Nephron progenitor cell (in vitro differentiated cells): Measurements from ENCODE around the gene ZBTB4.
A peak's percentile ranks its signal among the peaks of the same experiment; 100 is the strongest.

Experiments
- DNase-seq: peaks from one replicate; pipeline ENCODE4 v3.0.0; 2021
- H3K27ac Mint-ChIP-seq: 2 replicates; pipeline ENCODE4 v1.8.0; 2021; ENCODE audit warnings: mild to moderate bottlenecking, moderate library complexity, mixed read lengths
- H3K27me3 Mint-ChIP-seq: 2 replicates; pipeline ENCODE4 v1.8.0; 2021; ENCODE audit warnings: mild to moderate bottlenecking, low read depth, mixed read lengths; ENCODE audit not compliant: poor library complexity
- H3K36me3 Mint-ChIP-seq: 2 replicates; pipeline ENCODE4 v1.8.0; 2021; ENCODE audit warnings: low read depth, mixed read lengths
- H3K4me1 Mint-ChIP-seq: 2 replicates; pipeline ENCODE4 v1.8.0; 2021; ENCODE audit warnings: mixed read lengths
- H3K4me3 Mint-ChIP-seq: 2 replicates; pipeline ENCODE4 v1.8.0; 2021; ENCODE audit warnings: mild to moderate bottlenecking, moderate library complexity, mixed read lengths
- H3K9me3 Mint-ChIP-seq: 2 replicates; pipeline ENCODE4 v1.8.0; 2021; ENCODE audit warnings: mild to moderate bottlenecking, moderate library complexity, mixed read lengths
- CTCF ChIP-seq: fragments of 200-600 bp; sonication (generic); IDR thresholded peaks from 2 replicates; pipeline ENCODE4 v1.5.0; 2021; ENCODE audit warnings: antibody characterized with exemption

ZBTB4 gene

GRCh38 chr17:7444682-7445618, 34.5 kb downstream of the ZBTB4 start, which contains the start of gene CHRNB1:
Gene CHRNB1 (plus strand): TSS chr17:7445061. CDS start chr17:7445128, 67 bp downstream.
- Mint-ChIP-seq H3K36me3 (peaks cover 5% of the 10 kb centered on the region), H3K4me1 (peaks cover 68% of the 10 kb centered on the region), H3K4me3 (peak within 1 kb of the TSS; percentile 84), H3K27ac (peak within 1 kb of the TSS; percentile 21), H3K9me3 (no peaks in the 10 kb centered on the region), H3K27me3 (peaks cover 48% of the 10 kb centered on the region)
- peak; percentile 6 for TF ChIP-seq CTCF
- peak; percentile 94 for DNase-seq

GRCh38 chr17:7443499-7444485, 35.6 kb downstream of the ZBTB4 start:
- Mint-ChIP-seq H3K4me1 (peaks cover 73% of the 10 kb centered on the region), H3K27me3 (peaks cover 52% of the 10 kb centered on the region), H3K27ac (no peak overlapping the region), H3K36me3 (peaks cover 4% of the 10 kb centered on the region), H3K9me3 (no peaks in the 10 kb centered on the region), H3K4me3 (no peak overlapping the region)
- no peak for DNase-seq
- TF ChIP-seq CTCF: no peak

GRCh38 chr17:7442142-7442541, 37.3 kb downstream of the ZBTB4 start:
- no peak for DNase-seq
- TF ChIP-seq CTCF: no peak
- Mint-ChIP-seq H3K4me3 (peak overlapping the region; percentile 48), H3K36me3 (no peaks in the 10 kb centered on the region), H3K27me3 (peaks cover 64% of the 10 kb centered on the region), H3K27ac (no peak overlapping the region), H3K4me1 (peaks cover 78% of the 10 kb centered on the region), H3K9me3 (no peaks in the 10 kb centered on the region)

GRCh38 chr17:7441266-7441665, 38.2 kb downstream of the ZBTB4 start:
- H3K4me3 Mint-ChIP-seq: peak overlapping the region; percentile 95
- no peak overlapping the region for H3K27ac Mint-ChIP-seq
- H3K36me3 Mint-ChIP-seq: no peaks in the 10 kb centered on the region
- no peaks in the 10 kb centered on the region for H3K9me3 Mint-ChIP-seq
- peaks cover 75% of the 10 kb centered on the region for H3K4me1 Mint-ChIP-seq
- no peak for DNase-seq
- TF ChIP-seq CTCF: no peak
- H3K27me3 Mint-ChIP-seq: peaks cover 64% of the 10 kb centered on the region

GRCh38 chr17:7440834-7441195, 38.6 kb downstream of the ZBTB4 start:
- peak overlapping the region; percentile 95 for H3K4me3 Mint-ChIP-seq
- H3K4me1 Mint-ChIP-seq: peaks cover 71% of the 10 kb centered on the region
- peaks cover 64% of the 10 kb centered on the region for H3K27me3 Mint-ChIP-seq
- no peaks in the 10 kb centered on the region for H3K36me3 Mint-ChIP-seq
- TF ChIP-seq CTCF: no peak
- H3K27ac Mint-ChIP-seq: peak overlapping the region; percentile 99
- no peak for DNase-seq
- H3K9me3 Mint-ChIP-seq: no peaks in the 10 kb centered on the region
